GM19240 (cell line): ENCODE measurements around the gene QPRT.
A peak's percentile ranks its signal among the peaks of the same experiment; 100 is the strongest.
"Not testable (repeated sequence)": the region's sequence is repeated elsewhere in the genome, so short reads cannot be mapped to it uniquely, and the experiment has no call there.

Experiments
- DNase-seq: peaks from one replicate; pipeline ENCODE4 v3.0.0; 2011; ENCODE audit warnings: low spot score; ENCODE audit not compliant: insufficient read length

Gene QPRT

GRCh38 chr16:29717113-29717512 is 38.1 kb downstream of the QPRT start:
- no peak for DNase-seq

- no peak for DNase-seq
These were observed 40.1 kb downstream of the QPRT start for GRCh38 chr16:29719063-29719462.

- no peak for DNase-seq
These were observed 41.7 kb downstream of the QPRT start for GRCh38 chr16:29720703-29721102.

GRCh38 chr16:29721167-29721879 is 42.3 kb downstream of the QPRT start:
- not testable (repeated sequence) for DNase-seq

GRCh38 chr16:29726845-29727377 is 47.9 kb downstream of the QPRT start:
- no peak for DNase-seq

- no peak for DNase-seq
These were observed 48.5 kb downstream of the QPRT start for GRCh38 chr16:29727452-29727851.

- DNase-seq = no peak
These were observed 50.1 kb downstream of the QPRT start for GRCh38 chr16:29729116-29729521.

GRCh38 chr16:29730649-29731048 is 51.7 kb downstream of the QPRT start:
- no peak for DNase-seq

- DNase-seq = peak; percentile 40
These were observed 53.0 kb downstream of the QPRT start for GRCh38 chr16:29731768-29732601.

- no peak for DNase-seq
These were observed 55.8 kb downstream of the QPRT start for GRCh38 chr16:29734786-29735185.

- DNase-seq = no peak
These were observed 57.1 kb downstream of the QPRT start for GRCh38 chr16:29736112-29736511.

GRCh38 chr16:29736764-29737163 is 57.8 kb downstream of the QPRT start:
- no peak for DNase-seq

- no peak for DNase-seq
These were observed 58.7 kb downstream of the QPRT start for GRCh38 chr16:29737713-29738112.

GRCh38 chr16:29738514-29738913 is 59.5 kb downstream of the QPRT start:
- DNase-seq = peak; percentile 34

GRCh38 chr16:29739927-29740629 is 61.1 kb downstream of the QPRT start:
- DNase-seq = not testable (repeated sequence)

GRCh38 chr16:29740630-29741015 is 61.6 kb downstream of the QPRT start:
- DNase-seq = not testable (repeated sequence)

GRCh38 chr16:29742683-29743275 is 63.8 kb downstream of the QPRT start:
- no peak for DNase-seq

GRCh38 chr16:29743475-29743826 is 64.5 kb downstream of the QPRT start:
- no peak for DNase-seq

GRCh38 chr16:29743827-29744531 is 65.0 kb downstream of the QPRT start:
- DNase-seq = no peak

- DNase-seq = no peak
These were observed 65.6 kb downstream of the QPRT start for GRCh38 chr16:29744541-29745101.
